Vagina (tissue), 2 donors: ENCODE results near the gene UGT2B28. TPM values are rescaled to one million over a fixed set of nuclear protein-coding genes. Genes with fewer than 3 reads are reported as not detected.
"Not testable (repeated sequence)": the region's sequence is repeated elsewhere in the genome, so short reads cannot be mapped to it uniquely, and the experiment has no call there.

Source experiments
- DNase-seq, 2 donors: peaks; one replicate each; pipeline ENCODE4 v3.0.0-alpha.2; 2017; ENCODE audit errors: extremely low spot score in 2 of 2
- H3K27ac ChIP-seq: fragments of 200-600 bp; sonication (generic); one replicate; pipeline ENCODE4 v1.5.1; 2019
- H3K27me3 ChIP-seq: fragments of 200-600 bp; sonication (generic); one replicate; pipeline ENCODE4 v1.5.1; 2019
- H3K36me3 ChIP-seq, 2 donors: fragments of 200-600 bp; sonication (generic); one replicate each; pipeline ENCODE4 v1.5.1; 2017 to 2019
- H3K4me1 ChIP-seq: fragments of 200-600 bp; sonication (generic); one replicate; pipeline ENCODE4 v1.5.1; 2019
- H3K4me3 ChIP-seq, 2 donors: fragments of 200-600 bp; sonication (generic); 1 replicate in 1 of 2; 2 replicates in 1 of 2; pipeline ENCODE4 v1.5.1; 2016 to 2019
- H3K9me3 ChIP-seq: fragments of 200-600 bp; sonication (generic); one replicate; pipeline ENCODE4 v1.5.1; 2019
- POLR2A ChIP-seq, 2 donors: fragments of 450-650 bp; IDR thresholded peaks; one replicate each; pipeline ENCODE4 v1.6.1; 2017; ENCODE audit warnings: antibody characterized with exemption in 2 of 2, mild to moderate bottlenecking in 2 of 2, moderate library complexity in 2 of 2
- POLR2AphosphoS5 ChIP-seq, 2 donors: sonication (generic); formaldehyde crosslinking; IDR thresholded peaks; one replicate each; pipeline ENCODE4 v1.9.0; 2017; ENCODE audit warnings: antibody characterized with exemption in 2 of 2, mild to moderate bottlenecking in 2 of 2, low read depth in 1 of 2; ENCODE audit not compliant: insufficient read depth in 1 of 2
- intact Hi-C: fragments of 100-400 bp; cut with DNase I; formaldehyde crosslinking; loops from one replicate; pipeline ENCODE4 v1.15.1; 2023
- total RNA-seq: library from RNA; depleted of rRNA; stranded (reverse); fragments of >200 nt; gene quantifications from one replicate; pipeline ENCODE4 v1.2.3, GENCODE V29; 2016
- TF ChIP-seq, protein P1 (sequence below), 3 experiments: fragments of 450-650 bp in 2 of 3; fragments of 200-600 bp in 1 of 3; sonication (generic) in 1 of 3; IDR thresholded peaks; one replicate each; pipeline ENCODE4 v1.5.1; 2017 to 2019; ENCODE audit warnings: antibody characterized with exemption in 3 of 3, mild to moderate bottlenecking in 2 of 3, moderate library complexity in 2 of 3

Gene UGT2B28
- total RNA-seq, result not detected

DNA sequence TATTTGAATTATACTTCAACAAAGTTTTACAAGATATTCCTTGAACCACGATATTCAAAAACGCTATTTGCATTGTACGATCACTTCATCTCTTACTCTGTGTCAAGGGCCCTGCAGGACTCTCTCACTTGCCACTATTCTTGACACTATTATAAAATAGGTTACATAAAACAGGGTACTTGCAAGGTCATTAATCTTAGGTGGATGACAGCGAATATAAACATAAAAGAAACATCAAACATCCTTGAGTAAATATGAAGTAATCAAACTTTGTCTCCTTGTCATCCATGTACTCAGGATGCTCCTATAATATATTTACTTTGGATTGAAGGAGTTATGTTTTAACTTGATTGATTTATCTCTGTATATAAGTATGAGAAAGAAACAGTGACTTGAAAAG lies at the start of gene UGT2B28:
Gene UGT2B28 (plus strand): TSS at position 395 of the 400 bp plus-strand sequence. CDS start 26 bp downstream, outside the sequence.
- H3K4me3 ChIP-seq, intact Hi-C loops, H3K4me1 ChIP-seq, DNase-seq, H3K9me3 ChIP-seq, H3K36me3 ChIP-seq, H3K27me3 ChIP-seq, H3K27ac ChIP-seq: not testable (repeated sequence)

DNA sequence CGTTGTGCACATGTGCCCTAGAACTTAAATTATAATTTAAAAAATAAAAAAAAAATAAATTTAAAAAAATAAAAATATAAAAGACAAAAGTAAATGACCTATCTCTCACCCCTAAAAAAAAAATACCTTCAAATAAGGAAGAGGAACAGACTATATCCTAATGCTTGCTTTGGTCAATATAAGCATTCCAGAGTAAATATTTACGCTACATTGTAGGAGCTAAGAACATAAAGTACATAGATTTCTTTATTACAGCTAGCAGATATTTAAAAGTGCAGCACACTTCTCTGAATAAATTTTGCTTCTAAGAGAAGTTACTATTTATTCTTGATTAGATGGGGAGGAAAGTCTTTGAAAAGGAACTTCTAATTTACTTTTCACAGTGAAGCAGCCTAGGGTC lies 41.2 kb upstream of the UGT2B28 start:
- H3K27ac ChIP-seq, result no peak overlapping the region
- no peaks in the 10 kb centered on the region for H3K36me3 ChIP-seq
- H3K4me1 ChIP-seq, result no peaks in the 10 kb centered on the region
- TF ChIP-seq, protein P1, sequence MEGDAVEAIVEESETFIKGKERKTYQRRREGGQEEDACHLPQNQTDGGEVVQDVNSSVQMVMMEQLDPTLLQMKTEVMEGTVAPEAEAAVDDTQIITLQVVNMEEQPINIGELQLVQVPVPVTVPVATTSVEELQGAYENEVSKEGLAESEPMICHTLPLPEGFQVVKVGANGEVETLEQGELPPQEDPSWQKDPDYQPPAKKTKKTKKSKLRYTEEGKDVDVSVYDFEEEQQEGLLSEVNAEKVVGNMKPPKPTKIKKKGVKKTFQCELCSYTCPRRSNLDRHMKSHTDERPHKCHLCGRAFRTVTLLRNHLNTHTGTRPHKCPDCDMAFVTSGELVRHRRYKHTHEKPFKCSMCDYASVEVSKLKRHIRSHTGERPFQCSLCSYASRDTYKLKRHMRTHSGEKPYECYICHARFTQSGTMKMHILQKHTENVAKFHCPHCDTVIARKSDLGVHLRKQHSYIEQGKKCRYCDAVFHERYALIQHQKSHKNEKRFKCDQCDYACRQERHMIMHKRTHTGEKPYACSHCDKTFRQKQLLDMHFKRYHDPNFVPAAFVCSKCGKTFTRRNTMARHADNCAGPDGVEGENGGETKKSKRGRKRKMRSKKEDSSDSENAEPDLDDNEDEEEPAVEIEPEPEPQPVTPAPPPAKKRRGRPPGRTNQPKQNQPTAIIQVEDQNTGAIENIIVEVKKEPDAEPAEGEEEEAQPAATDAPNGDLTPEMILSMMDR (IDR thresholded peaks at IDR 0.05), result no peak
- TF ChIP-seq POLR2A (IDR thresholded peaks at IDR 0.05) (no peak), POLR2AphosphoS5 (IDR thresholded peaks at IDR 0.05; ENCODE audit: insufficient read depth in 1 of 2, low read depth in 1 of 2) (no peak)
- no peaks in the 10 kb centered on the region for H3K9me3 ChIP-seq
- intact Hi-C loops, result no loop called here
- H3K4me3 ChIP-seq, result no peak overlapping the region
- DNase-seq, result no peak
- H3K27me3 ChIP-seq, result no peaks in the 10 kb centered on the region

DNA sequence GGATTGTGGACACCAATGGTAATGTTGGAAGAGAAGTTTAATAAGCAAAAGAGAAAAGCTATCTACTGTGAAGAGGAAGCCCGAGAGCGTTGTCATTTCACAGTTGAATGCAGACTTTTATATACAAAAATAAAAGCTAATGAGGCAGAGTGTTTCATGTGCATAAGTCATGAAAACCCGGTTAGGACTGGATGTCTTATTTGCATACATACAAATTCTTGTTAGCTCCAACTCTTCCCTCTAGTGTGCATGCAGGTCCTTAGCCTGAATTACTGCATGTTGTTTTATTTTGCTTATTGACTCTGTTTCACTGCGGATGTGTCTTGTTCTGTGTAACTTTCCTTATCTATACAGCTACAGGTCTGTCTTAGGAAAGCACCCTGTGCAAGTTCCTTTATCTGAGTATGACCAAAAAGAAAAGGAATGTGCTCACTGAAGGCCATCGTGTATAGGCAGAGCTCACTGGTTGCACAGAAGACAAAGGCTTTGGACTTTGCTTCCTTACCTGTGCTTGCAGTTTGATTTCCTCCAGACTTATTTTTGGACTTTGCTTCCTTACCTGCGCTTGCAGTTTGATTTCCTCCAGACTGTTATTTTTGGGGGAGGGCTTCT lies 40.6 kb upstream of the UGT2B28 start:
- DNase-seq, result no peak

DNA sequence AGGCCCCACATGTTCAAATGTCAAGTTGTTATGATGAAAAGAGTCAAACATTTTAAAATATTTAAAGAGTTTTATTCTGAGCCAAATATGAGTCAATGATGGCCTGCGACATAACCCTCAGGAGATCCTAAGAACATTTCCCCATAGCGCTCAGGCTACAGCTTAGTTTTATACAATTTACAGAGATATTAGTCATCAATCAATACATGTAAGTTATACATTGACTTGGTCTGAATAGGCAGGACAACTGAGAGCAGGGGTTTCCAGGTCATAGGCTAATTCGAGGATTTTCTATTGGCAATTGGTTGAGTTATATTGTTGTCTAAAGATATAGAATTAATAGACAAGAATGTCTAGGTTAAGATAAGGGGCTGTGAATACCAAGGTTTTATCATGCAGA lies 39.5 kb upstream of the UGT2B28 start:
- H3K36me3 ChIP-seq, H3K4me3 ChIP-seq, intact Hi-C loops, H3K9me3 ChIP-seq, H3K27me3 ChIP-seq, H3K4me1 ChIP-seq, DNase-seq, H3K27ac ChIP-seq: not testable (repeated sequence)

More for the DNA sequence above, 40.6 kb upstream of the UGT2B28 start:
- intact Hi-C loops, result no loop called here
- H3K4me1 ChIP-seq, result no peaks in the 10 kb centered on the region
- H3K27me3 ChIP-seq, result no peaks in the 10 kb centered on the region
- TF ChIP-seq, protein P1 (IDR thresholded peaks at IDR 0.05), result no peak
- TF ChIP-seq POLR2A (IDR thresholded peaks at IDR 0.05) (no peak), POLR2AphosphoS5 (IDR thresholded peaks at IDR 0.05; ENCODE audit: insufficient read depth in 1 of 2, low read depth in 1 of 2) (no peak)
- H3K36me3 ChIP-seq, result no peaks in the 10 kb centered on the region
- no peak overlapping the region for H3K27ac ChIP-seq
- no peak overlapping the region for H3K4me3 ChIP-seq
- no peaks in the 10 kb centered on the region for H3K9me3 ChIP-seq

DNA sequence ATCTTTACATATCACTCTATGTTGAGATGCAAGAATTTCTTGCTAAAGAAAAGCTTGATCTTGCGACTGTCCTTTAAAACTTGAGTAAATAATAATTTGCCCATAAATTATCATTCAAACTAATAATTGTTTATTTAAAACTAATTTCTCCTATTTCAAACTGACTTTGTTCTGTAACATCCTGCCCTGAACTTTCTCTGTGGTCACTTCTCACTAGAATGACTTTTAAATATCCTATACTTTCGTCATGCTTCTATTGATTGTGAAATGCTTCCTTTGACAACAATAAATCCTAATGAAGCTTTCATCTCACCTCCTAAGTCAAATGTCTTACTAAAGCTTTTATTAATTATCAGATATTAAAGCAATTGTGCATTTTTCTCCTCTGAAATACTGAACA lies 38.5 kb upstream of the UGT2B28 start:
- intact Hi-C loops, H3K36me3 ChIP-seq: not testable (repeated sequence)

DNA sequence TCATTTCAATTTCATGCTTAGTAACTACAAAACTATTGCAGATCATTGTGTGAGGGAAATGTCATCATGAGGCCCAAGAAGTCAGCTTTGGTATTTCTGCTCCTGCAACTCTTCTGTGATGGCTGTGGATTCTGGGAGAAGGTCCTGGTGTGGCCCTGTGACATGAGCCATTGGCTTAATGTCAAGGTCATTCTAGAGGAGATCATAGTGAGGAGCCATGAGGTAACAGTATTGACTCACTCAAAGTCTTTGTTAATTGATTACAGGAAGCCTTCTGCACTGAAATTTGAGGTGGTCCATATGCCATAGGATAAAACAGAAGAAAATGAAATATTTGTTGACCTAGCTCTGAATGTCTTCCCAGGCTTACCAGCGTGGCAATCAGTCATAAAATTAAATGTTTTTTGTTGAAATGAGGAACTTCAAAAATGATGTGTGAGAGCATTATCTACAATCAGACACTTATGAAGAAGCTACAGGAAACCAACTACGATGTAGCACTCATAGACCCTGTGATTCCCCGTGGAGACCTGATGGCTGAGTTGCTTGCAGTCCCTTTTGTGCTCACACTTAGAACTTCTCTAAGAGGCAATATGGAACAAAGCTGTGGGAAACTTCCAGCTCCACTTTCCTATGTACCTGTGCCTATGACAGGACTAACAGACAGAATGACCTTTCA lies 37.6 kb upstream of the UGT2B28 start:
- H3K4me1 ChIP-seq, H3K36me3 ChIP-seq, intact Hi-C loops, DNase-seq, H3K4me3 ChIP-seq, H3K27ac ChIP-seq, H3K9me3 ChIP-seq, H3K27me3 ChIP-seq: not testable (repeated sequence)

More for the DNA sequence above, 38.5 kb upstream of the UGT2B28 start:
- H3K9me3 ChIP-seq, H3K4me3 ChIP-seq, H3K27ac ChIP-seq, DNase-seq, H3K27me3 ChIP-seq, H3K4me1 ChIP-seq: not testable (repeated sequence)

DNA sequence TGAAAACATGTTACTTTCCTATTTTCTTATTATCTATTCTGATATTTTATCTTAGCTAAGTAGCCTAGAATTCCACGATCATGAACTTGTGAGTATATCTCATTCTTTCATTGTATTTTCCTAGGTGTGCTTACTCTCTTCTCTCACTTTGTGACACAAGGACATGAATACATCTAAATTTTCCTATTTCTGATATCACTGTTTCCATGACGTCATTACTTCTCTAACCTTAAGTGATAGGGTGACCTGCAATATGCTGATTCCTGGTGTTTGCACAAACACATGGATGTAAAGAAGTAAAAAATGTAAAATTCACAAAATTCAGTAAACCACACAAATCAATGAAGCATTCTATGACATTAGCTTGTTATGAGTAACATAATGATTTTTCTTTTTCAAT lies 29.4 kb upstream of the UGT2B28 start:
- H3K4me1 ChIP-seq, H3K9me3 ChIP-seq, intact Hi-C loops, H3K36me3 ChIP-seq, H3K4me3 ChIP-seq, H3K27me3 ChIP-seq, H3K27ac ChIP-seq, DNase-seq: not testable (repeated sequence)

DNA sequence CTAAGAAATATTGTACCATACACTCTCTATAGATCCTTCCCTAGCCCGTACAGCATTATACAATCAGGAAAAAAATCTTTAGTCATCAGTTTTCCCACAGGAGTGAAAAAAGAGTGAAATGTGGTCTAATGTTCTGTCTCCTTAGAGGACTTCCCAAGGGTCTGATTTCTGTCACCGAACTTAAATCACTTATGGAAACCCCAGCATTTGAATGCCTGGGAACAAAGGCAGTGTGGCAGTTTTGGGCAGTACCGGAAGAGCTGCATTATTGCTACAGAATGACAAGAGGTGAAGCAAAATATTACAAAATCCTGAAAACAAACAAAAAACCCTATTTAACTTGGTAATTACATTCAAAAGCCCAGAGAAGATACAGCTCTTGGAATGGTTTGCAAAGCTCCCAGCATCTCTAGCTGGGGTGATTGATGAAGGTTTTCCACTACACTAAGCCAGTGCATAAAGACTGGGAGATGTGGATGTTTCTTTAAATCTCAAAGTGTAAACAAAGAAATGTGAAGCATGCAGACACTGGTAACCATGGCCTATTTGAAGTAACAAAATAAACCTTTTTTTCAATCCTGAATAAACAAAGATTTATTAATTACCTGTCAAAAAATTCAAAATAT lies 27.0 kb upstream of the UGT2B28 start:
- intact Hi-C loops, result not testable (repeated sequence)

DNA sequence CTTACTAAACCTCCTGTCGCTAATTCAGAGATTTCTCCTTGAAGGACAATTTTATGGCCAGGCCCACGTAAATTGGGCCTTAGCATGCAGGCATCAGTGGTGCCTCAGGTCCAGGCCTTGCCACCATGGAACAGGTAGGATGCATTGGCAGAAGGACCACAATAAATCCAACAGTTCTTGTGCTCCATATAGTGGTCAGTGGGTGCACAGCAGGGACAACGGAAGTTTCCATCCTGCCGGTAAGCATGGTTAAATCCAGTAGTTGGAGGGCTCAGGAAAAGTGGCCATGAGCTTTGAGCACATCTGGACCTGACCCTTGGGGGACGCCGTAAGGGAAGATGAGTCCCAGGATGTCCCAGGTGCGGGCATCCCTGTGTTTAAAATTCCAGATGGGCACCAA lies 11.7 kb upstream of the UGT2B28 start:
- H3K9me3 ChIP-seq, H3K4me3 ChIP-seq, H3K36me3 ChIP-seq, H3K27ac ChIP-seq, DNase-seq, H3K4me1 ChIP-seq, H3K27me3 ChIP-seq, intact Hi-C loops: not testable (repeated sequence)

More for the DNA sequence above, 27.0 kb upstream of the UGT2B28 start:
- not testable (repeated sequence) for H3K27ac ChIP-seq, H3K27me3 ChIP-seq, DNase-seq, H3K9me3 ChIP-seq, H3K4me1 ChIP-seq, H3K36me3 ChIP-seq, H3K4me3 ChIP-seq

DNA sequence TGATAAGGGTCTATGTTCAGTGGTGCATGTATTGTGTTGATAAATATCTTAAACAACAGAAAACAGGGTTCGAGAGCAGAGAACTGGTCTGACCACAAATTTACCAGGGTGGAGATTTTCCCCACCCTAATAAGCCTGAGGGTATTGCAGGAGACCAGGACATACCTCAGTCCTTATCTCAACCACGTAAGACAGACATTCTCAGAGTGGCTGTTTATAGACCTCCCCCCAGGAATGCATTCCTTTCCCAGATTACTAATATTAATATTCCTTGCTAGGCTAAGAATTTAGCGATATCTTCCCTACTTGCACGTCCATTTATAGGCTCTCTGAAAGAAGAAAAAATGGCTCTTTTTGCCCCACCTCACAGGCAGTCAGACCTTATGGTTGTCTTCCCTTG lies 16.1 kb downstream of the UGT2B28 start:
- intact Hi-C loops, DNase-seq, H3K4me3 ChIP-seq: not testable (repeated sequence)

DNA sequence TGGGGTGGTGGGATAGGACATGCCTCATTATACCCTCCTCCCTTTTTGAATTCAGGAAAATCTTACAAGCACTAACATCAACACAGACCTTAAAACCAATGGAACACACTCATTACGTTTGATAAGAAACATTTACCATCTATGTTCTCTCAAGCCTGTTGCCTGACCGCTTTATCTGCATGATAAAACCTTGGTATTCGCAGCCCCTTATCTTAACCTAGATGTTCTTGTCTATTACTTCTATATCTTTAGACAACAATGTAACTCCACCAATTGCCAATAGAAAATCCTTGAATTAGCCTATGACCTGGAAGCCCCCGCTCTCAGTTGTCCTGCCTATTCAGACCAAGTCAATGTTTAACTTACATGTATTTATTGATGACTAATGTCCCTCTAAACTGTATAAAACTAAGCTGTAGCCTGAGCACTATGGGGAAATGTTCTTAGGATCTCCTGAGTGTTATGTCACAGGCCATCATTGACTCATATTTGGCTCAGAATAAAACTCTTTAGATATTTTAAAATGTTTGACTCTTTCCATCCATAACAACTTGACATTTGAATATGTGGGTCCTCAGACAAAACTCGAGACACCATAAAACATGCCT lies 28.3 kb downstream of the UGT2B28 start:
- H3K4me1 ChIP-seq, H3K4me3 ChIP-seq, H3K27ac ChIP-seq, H3K9me3 ChIP-seq, H3K36me3 ChIP-seq, H3K27me3 ChIP-seq, DNase-seq, intact Hi-C loops: not testable (repeated sequence)

More for the DNA sequence above, 16.1 kb downstream of the UGT2B28 start:
- H3K27me3 ChIP-seq, H3K36me3 ChIP-seq, H3K4me1 ChIP-seq, H3K27ac ChIP-seq, H3K9me3 ChIP-seq: not testable (repeated sequence)
